ENCODE results near the gene CD70.

- TF ChIP-seq POLR2A (IDR thresholded peaks at IDR 0.05; ENCODE audit: low read length) (no peak), GATA1 (IDR thresholded peaks at IDR 0.05; ENCODE audit: low read depth, low read length) (no peak)
Observed at GRCh38 chr19:6586726-6587092, 4.2 kb downstream of the CD70 start.

All from erythroblast (primary cell).